Activated T-helper 1 cell treated with anti-CD3 and anti-CD28 coated beads, Interleukin-2, amount 50 U/mL, for 16 hours (primary cell): ENCODE measurements around the gene LIX1.
"Not testable (repeated sequence)": the region's sequence is repeated elsewhere in the genome, so short reads cannot be mapped to it uniquely, and the experiment has no call there.

Experiments used
- DNase-seq, 2 donors: peaks; one replicate each; pipeline ENCODE4 v3.0.0-alpha.2; 2020; ENCODE audit warnings: low read depth in 1 of 2, low spot score in 1 of 2

LIX1 gene

GRCh38 chr5:97105501-97106215, 36.8 kb downstream of the LIX1 start:
- no peak for DNase-seq

GRCh38 chr5:97102010-97102470, 40.4 kb downstream of the LIX1 start:
- DNase-seq: no peak

GRCh38 chr5:97101189-97101910, 41.1 kb downstream of the LIX1 start:
- no peak for DNase-seq

GRCh38 chr5:97100476-97100875, 41.9 kb downstream of the LIX1 start:
- no peak for DNase-seq

- no peak for DNase-seq
Observed at GRCh38 chr5:97098922-97099321, 43.5 kb downstream of the LIX1 start.

- DNase-seq: no peak
Observed at GRCh38 chr5:97097326-97098230, 44.8 kb downstream of the LIX1 start.

GRCh38 chr5:97096846-97097245, 45.6 kb downstream of the LIX1 start:
- no peak for DNase-seq

GRCh38 chr5:97096191-97096590, 46.2 kb downstream of the LIX1 start:
- no peak for DNase-seq

- no peak for DNase-seq
Observed at GRCh38 chr5:97095318-97095732, 47.1 kb downstream of the LIX1 start.

GRCh38 chr5:97094579-97095317, 47.7 kb downstream of the LIX1 start:
- no peak for DNase-seq

- no peak for DNase-seq
Observed at GRCh38 chr5:97093193-97093592, 49.2 kb downstream of the LIX1 start.

- DNase-seq: no peak
Observed at GRCh38 chr5:97090944-97091343, 51.5 kb downstream of the LIX1 start.

GRCh38 chr5:97089149-97089801, 53.1 kb downstream of the LIX1 start:
- DNase-seq: no peak

- DNase-seq: no peak
Observed at GRCh38 chr5:97088774-97089148, 53.6 kb downstream of the LIX1 start.

- no peak for DNase-seq
Observed at GRCh38 chr5:97087138-97087537, 55.3 kb downstream of the LIX1 start.

GRCh38 chr5:97085459-97086181, 56.8 kb downstream of the LIX1 start:
- DNase-seq: no peak

GRCh38 chr5:97084782-97085458, 57.5 kb downstream of the LIX1 start:
- DNase-seq: not testable (repeated sequence)

GRCh38 chr5:97078958-97079743, 63.3 kb downstream of the LIX1 start:
- no peak for DNase-seq
